Stomach smooth muscle (tissue), 2 donors: ENCODE data around the gene ZNF398.
A peak's percentile ranks its signal among the peaks of the same experiment; 100 is the strongest.
"Not testable (repeated sequence)": the region's sequence is repeated elsewhere in the genome, so short reads cannot be mapped to it uniquely, and the experiment has no call there.

Source experiments
- H3K27ac ChIP-seq: one replicate; pipeline ENCODE4 v1.7.0; 2013; ENCODE audit warnings: mild to moderate bottlenecking, low read length, inconsistent platforms
- H3K27me3 ChIP-seq, 2 donors: one replicate each; pipeline ENCODE4 v1.7.0; 2013; ENCODE audit warnings: low read length in 2 of 2; ENCODE audit not compliant: insufficient read depth in 2 of 2, control insufficient read depth in 1 of 2
- H3K36me3 ChIP-seq, 2 donors: one replicate each; pipeline ENCODE4 v1.7.0; 2013; ENCODE audit warnings: low read length in 2 of 2; ENCODE audit not compliant: control insufficient read depth in 2 of 2, insufficient read depth in 2 of 2
- H3K4me1 ChIP-seq: one replicate; pipeline ENCODE4 v1.7.0; 2013; ENCODE audit warnings: low read length; ENCODE audit not compliant: control insufficient read depth, insufficient read depth
- H3K4me3 ChIP-seq, 2 donors: one replicate each; pipeline ENCODE4 v1.7.0; 2013; ENCODE audit warnings: low read length in 2 of 2
- H3K9ac ChIP-seq, 2 donors: one replicate each; pipeline ENCODE4 v1.7.0; 2013; ENCODE audit warnings: low read length in 2 of 2, mild to moderate bottlenecking in 1 of 2
- H3K9me3 ChIP-seq, 2 donors: one replicate each; pipeline ENCODE4 v1.7.0; 2013; ENCODE audit warnings: low read length in 2 of 2; ENCODE audit not compliant: control insufficient read depth in 2 of 2
- donor health status: healthy.
- donor health status: Pancreatic carcinoma.

The ZNF398 gene

DNA sequence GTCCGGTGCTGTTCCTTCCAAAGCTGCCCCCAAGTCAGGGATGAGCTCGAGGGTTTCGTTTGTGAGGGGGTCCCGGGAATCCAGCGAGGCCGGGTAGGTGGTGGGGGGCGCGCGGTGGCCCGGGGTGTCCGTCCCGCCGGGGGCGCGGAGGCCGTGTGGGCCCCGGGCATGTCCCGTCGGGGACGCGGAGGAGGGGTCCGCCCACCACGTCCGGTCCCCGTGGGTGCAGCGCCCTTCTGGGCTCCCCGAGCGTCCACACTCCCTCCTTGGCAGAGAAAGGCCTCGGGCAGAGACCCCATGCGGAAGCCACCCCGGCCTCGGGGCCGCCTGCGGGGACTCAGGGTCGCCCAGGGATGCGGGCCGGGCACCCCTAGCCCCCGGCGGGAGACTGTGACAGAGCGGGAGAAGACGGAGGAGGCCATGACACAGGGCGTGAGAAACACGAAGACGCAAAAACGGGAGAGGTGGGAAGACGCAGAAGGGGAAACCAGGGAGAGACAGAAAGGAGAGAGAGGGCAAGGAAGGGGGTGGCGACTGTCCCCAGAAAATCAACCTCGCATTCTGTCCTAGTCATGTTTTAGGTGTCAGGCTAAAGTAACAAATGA, 20.5 kb upstream of the ZNF398 start:
- no peaks in the 10 kb centered on the region for H3K27me3 ChIP-seq
- H3K9ac ChIP-seq: peak overlapping the region; percentile 93 to 96
- H3K9me3 ChIP-seq: no peaks in the 10 kb centered on the region
- H3K4me3 ChIP-seq: peak overlapping the region; percentile 98 to 99
- peaks cover 0 to 4% of the 10 kb centered on the region in 2 donors for H3K36me3 ChIP-seq
- H3K27ac ChIP-seq: peak overlapping the region; percentile 88
- H3K4me1 ChIP-seq: peaks cover 7% of the 10 kb centered on the region

DNA sequence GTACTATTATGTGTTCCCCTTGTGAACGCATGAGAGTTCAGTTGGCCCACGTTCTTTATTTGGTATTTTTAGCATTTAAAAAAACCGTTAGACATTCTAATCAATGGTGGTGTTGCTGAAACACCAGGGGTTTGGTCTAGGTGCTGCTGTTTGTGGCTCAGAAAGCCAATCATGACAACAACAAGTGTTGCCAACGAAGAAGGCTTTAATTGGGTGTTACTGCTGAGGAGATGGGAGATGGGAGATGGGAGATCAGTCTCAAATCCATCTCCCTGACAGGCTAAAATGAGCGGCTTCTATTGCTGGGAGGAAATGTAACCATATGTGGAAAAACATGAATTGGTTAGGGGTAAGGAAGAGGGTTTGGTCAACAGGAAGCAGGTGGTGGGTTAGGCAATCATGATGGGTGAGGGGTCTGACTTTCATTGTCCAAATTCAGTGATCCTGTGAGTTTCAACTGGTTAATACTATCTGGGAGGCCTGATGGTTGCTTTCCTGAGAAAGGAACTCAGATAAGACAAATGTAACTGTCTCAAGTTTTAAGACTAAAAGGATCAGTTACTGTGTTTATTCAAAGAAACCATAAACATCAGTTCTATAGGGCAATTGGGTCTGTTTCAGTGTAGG, 16.6 kb upstream of the ZNF398 start:
- H3K4me1 ChIP-seq: peaks cover 7% of the 10 kb centered on the region
- H3K9ac ChIP-seq: no peak overlapping the region
- no peaks in the 10 kb centered on the region for H3K9me3 ChIP-seq
- H3K36me3 ChIP-seq: peaks cover 0 to 4% of the 10 kb centered on the region in 2 donors
- H3K4me3 ChIP-seq: no peak overlapping the region
- H3K27ac ChIP-seq: no peak overlapping the region
- H3K27me3 ChIP-seq: no peaks in the 10 kb centered on the region

DNA sequence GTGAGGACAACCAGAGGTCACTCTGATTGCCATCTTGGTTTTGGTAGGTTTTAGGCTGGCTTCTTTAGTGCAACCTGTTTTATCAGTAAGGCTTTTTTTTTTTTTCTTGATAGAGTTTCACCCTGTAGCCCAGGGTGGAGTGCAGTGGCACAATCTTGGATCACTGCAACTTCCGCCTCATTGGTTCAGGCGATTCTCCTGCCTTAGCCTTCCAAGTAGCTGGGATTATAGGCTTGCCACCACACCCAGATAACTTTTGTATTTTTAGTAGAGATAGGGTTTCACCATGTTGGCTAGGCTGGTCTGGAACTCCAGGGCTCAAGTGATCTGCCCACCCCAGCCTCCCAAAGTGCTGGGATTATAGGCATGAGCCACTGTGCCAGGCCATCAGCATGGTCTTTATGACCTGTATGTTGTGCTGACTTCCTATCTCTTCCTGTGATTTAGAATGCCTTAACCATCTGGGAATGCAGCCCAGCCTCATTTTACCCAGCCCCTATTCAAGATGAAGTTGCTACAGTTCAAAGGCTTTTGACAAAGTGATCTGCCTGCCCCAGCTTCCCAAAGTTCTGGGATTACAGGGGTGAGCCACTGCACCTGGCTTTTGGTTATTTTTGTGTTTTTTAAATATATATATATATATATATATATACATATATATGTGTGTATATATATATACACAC, 14.1 kb upstream of the ZNF398 start:
- Histone ChIP-seq H3K9ac (no peak overlapping the region), H3K9me3 (no peaks in the 10 kb centered on the region), H3K36me3 (peaks cover 0 to 4% of the 10 kb centered on the region in 2 donors), H3K4me3 (no peak overlapping the region), H3K27me3 (no peaks in the 10 kb centered on the region), H3K4me1 (peaks cover under 1% of the 10 kb centered on the region), H3K27ac (no peak overlapping the region)

DNA sequence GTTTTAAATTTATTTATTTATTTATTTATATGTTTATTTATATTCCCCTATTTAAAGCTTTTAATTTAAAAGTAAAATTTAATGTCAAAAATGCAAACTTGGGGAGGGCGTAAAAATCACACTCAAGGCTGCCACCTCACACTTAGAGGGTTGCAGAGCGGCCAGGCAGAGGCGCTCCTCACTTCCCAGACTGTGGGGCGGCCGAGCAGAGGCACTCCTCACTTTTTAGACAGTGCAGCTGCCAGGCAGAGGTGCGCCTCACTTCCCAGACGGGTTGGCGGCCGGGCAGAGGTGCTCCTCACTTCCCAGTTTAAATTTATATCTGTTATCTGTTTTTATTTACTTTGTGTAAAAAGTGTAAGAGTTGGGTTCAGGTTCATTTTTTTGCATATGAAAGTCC, 11.1 kb upstream of the ZNF398 start:
- Histone ChIP-seq H3K36me3 (no peaks in the 10 kb centered on the region), H3K4me3 (no peak overlapping the region), H3K27me3 (no peaks in the 10 kb centered on the region), H3K9me3 (no peaks in the 10 kb centered on the region), H3K9ac (no peak overlapping the region), H3K27ac (no peak overlapping the region), H3K4me1 (no peaks in the 10 kb centered on the region)

DNA sequence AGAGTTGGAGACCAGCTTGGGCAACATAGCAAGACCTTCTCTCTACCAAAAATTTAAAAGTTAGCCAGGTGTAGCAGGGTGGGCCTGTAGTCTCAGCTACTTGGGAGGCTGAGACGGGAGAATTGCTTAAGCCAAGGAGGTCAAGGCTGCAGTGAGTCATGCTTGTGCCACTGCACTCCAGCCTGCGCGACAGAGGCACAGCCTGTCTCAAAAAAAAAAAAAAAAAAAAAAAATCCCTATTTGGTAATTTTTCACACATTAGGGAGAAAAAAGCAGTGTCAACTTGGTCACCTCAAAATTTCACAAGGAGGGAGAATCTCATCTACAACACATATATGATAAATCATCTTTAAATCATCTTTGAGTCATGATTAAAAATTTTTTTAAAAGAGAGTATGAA, 6.4 kb upstream of the ZNF398 start:
- no peaks in the 10 kb centered on the region for H3K27me3 ChIP-seq
- no peak overlapping the region for H3K4me3 ChIP-seq
- H3K27ac ChIP-seq: no peak overlapping the region
- no peaks in the 10 kb centered on the region for H3K9me3 ChIP-seq
- no peaks in the 10 kb centered on the region for H3K36me3 ChIP-seq
- no peak overlapping the region for H3K9ac ChIP-seq
- no peaks in the 10 kb centered on the region for H3K4me1 ChIP-seq

DNA sequence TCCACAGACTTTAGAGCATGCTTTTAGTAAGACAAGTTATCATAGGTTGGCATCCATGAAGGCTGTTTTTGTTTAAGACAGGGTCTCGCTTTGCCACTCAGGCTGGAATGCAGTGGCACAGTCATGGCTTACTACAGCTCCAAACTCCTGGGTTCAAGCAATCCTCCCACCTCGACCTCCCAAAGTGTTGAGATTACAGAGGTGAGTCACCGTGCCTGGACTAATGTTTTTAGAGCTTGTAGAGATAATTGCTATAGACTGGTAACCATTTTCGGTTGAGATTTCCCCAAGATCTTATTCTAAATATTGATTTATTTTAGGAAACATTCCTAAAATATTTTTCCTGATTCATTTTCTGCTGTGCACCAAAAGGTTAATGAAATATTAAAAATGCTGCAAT, 5.4 kb upstream of the ZNF398 start:
- Histone ChIP-seq H3K4me3 (no peak overlapping the region), H3K4me1 (peaks cover 2% of the 10 kb centered on the region), H3K9me3 (no peaks in the 10 kb centered on the region), H3K27me3 (no peaks in the 10 kb centered on the region), H3K27ac (no peak overlapping the region), H3K36me3 (no peaks in the 10 kb centered on the region), H3K9ac (no peak overlapping the region)

DNA sequence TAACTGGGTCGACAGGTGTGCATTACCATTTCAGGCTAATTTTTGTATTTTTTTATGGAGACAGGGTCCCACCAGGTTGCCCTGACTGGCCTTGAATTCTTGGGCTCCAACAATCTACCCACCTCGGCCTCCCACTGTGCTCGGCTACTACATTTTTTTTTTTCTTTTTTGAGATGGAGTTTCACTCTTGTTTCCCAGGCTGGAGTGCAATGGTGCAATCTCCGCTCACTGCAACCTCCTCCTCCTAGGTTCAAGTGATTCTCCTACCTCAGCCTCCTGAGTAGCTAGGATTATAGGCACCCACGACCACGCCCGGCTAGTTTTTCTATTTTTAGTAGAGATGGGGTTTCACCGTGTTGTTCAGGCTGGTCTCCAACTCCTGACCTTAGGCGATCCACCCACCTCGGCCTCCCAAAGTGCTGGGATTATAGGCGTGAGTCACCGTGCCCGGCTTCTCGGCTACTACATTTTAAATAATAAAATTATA, 2.8 kb upstream of the ZNF398 start:
- not testable (repeated sequence) for H3K9me3 ChIP-seq, H3K27ac ChIP-seq, H3K9ac ChIP-seq, H3K27me3 ChIP-seq, H3K4me1 ChIP-seq, H3K4me3 ChIP-seq, H3K36me3 ChIP-seq

DNA sequence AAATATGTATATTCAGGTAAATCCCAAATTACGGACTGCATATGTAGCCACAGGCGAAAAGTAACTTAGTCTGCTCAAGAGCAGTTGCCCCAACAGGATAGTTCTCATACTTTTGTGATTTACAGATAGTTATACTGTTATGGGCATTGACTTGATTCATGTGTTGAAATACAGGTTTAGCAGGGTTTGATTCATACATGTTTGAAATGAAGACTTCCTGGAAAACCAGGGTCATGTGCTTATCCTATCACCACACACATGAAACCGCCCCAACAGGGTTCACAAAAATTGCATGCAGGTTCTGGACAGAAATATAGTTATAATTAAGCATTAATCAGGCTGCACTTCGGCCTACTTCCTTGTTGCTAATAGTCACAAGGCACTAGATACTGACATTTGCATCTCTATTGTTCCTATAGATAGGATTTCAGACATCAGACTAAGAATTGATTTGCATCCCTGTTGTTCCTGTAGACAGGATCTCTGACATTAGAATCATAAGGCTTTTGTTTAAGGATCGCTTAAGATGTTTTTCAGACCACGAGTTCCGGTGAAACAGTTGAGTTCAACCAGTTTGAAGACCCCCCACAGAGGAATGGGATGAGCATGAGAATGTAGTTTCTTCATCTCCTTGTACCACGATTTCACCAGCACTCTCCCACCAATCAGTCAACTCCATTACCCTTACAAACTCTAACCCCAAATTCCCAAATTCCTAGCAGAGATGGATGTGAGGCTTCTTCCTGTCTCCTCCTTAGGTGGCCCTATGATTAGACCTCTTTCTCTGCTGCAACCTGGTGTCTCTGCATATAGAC, 2.0 kb upstream of the ZNF398 start:
- H3K27ac ChIP-seq: no peak overlapping the region
- no peaks in the 10 kb centered on the region for H3K27me3 ChIP-seq
- H3K9ac ChIP-seq: no peak overlapping the region
- H3K4me1 ChIP-seq: peaks cover 9% of the 10 kb centered on the region
- no peak overlapping the region for H3K4me3 ChIP-seq
- H3K36me3 ChIP-seq: no peaks in the 10 kb centered on the region
- H3K9me3 ChIP-seq: no peaks in the 10 kb centered on the region

DNA sequence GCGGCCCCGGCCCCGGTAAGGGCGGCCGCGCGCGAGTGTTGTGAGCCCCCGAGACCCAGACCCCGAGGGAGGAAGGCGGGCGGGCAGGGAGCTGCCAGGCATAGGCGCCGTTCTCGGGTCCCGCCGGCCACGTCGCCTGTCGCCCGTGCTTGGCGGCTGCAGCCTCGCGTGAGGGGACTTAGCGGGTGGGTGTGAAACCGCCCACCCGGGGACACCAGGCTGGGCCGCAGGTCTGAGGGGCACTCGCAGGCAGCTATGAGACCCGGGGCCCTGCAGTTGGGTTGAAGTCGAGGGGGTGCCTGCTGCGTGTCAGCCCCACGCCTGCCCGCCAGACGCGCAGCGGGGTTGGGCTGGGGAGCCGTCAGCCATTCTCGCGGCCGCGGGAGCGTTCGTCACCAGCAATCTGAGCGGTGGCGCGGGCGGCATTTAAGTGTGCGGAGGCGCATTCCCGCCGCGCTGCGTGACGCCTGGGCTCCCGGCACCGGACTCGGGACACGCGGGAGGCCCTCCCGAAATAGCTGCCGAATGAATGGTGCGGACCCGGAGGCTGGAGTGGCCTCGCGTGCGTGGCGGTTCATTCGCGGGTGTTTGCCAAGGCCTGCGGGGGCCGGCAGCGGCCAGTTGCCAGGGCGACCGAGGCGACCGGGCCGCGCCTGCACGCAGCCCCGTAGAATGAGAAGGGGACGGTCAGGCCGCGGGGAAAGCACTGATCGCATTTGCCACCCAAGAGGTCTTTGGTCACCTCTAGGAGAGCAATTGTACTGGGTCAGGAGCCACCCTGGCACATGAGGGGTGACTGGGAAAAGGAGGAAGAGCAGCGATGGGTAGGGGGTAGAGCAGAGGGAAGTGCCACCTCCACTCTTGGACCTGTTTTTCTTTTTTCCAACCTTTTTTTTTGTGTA, 750 bp downstream of the ZNF398 start:
- Histone ChIP-seq H3K4me3 (peak overlapping the region; percentile 63 to 86), H3K36me3 (no peaks in the 10 kb centered on the region), H3K27me3 (no peaks in the 10 kb centered on the region), H3K4me1 (peaks cover 9% of the 10 kb centered on the region), H3K9me3 (no peaks in the 10 kb centered on the region), H3K27ac (peak overlapping the region; percentile 75), H3K9ac (peak overlapping the region; percentile 81 to 90)

DNA sequence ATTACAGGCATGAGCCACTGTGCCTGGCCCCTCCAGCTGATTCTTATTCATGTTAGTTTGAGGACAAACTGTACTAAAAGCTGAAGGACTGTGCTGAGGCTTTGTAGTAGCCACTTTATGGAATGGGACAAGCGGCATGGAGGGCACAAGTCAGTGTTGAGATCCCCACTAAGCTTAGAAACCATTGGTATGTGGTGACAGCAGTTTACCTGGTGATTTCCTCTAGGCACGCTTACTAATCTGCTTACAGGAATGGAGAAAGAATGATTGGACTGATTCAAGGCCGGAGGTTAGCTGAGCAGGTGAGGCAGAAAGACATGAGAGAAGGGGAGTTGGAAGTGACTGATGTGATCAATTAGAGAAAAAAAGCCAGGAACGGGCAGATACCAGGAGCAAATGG, 3.7 kb downstream of the ZNF398 start:
- no peak overlapping the region for H3K9ac ChIP-seq
- H3K27me3 ChIP-seq: no peaks in the 10 kb centered on the region
- peaks cover 0 to 7% of the 10 kb centered on the region in 2 donors for H3K36me3 ChIP-seq
- H3K4me1 ChIP-seq: peaks cover 11% of the 10 kb centered on the region
- no peak overlapping the region for H3K27ac ChIP-seq
- no peaks in the 10 kb centered on the region for H3K9me3 ChIP-seq
- H3K4me3 ChIP-seq: no peak overlapping the region
